GM20000 (cell line): Measurements from ENCODE around the gene HOXB4.

Source experiments
- DNase-seq: peaks from one replicate; pipeline ENCODE4 v3.0.0; 2012; ENCODE audit warnings: low spot score
- CTCF ChIP-seq: IDR thresholded peaks from 2 replicates; pipeline ENCODE4 v1.5.1; 2012; ENCODE audit warnings: mild to moderate bottlenecking, control low read depth; ENCODE audit errors: extremely low read depth, missing control alignments

HOXB4 gene

GRCh38 chr17:48577330-48577945, 712 bp downstream of the HOXB4 start:
- no peak for TF ChIP-seq CTCF
- peak; percentile 73 for DNase-seq

- DNase-seq, result no peak
- no peak for TF ChIP-seq CTCF
These were observed 1.5 kb downstream of the HOXB4 start for GRCh38 chr17:48576479-48577309.

- no peak for DNase-seq
- TF ChIP-seq CTCF, result no peak
These were observed 2.3 kb downstream of the HOXB4 start for GRCh38 chr17:48575673-48576478.

- TF ChIP-seq CTCF, result no peak
- no peak for DNase-seq
These were observed 3.0 kb downstream of the HOXB4 start for GRCh38 chr17:48575066-48575582.

- no peak for TF ChIP-seq CTCF
These were observed 3.6 kb downstream of the HOXB4 start for GRCh38 chr17:48574505-48575065.

GRCh38 chr17:48571826-48572417, 6.2 kb downstream of the HOXB4 start:
- no peak for DNase-seq

More at GRCh38 chr17:48574505-48575065, 3.6 kb downstream of the HOXB4 start:
- DNase-seq, result no peak

More at GRCh38 chr17:48571826-48572417, 6.2 kb downstream of the HOXB4 start:
- TF ChIP-seq CTCF, result no peak
